ENCODE measurements around the gene C1orf35.

C1orf35 gene

GRCh38 chr1:228109962-228110488, 6.9 kb upstream of the C1orf35 start:
- no peak for DNase-seq (ENCODE audit: low read depth)
- H3K4me3 ChIP-seq (ENCODE audit: low read depth, low read length), result peak overlapping the region; percentile 90
- TF ChIP-seq CTCF (IDR thresholded peaks at IDR 0.05; ENCODE audit: low read depth, low read length, missing control alignments), result no peak

GRCh38 chr1:228109073-228109961, 6.2 kb upstream of the C1orf35 start, which contains the start of gene MRPL55:
Gene MRPL55 (minus strand): TSS chr1:228109299. CDS start chr1:228108260, 1,039 bp downstream.
- DNase-seq (ENCODE audit: low read depth), result peak; percentile 87
- H3K4me3 ChIP-seq (ENCODE audit: low read depth, low read length), result peak within 1 kb of the TSS; percentile 90
- peak; percentile 8 for TF ChIP-seq CTCF (IDR thresholded peaks at IDR 0.05; ENCODE audit: low read depth, low read length, missing control alignments)

DNA sequence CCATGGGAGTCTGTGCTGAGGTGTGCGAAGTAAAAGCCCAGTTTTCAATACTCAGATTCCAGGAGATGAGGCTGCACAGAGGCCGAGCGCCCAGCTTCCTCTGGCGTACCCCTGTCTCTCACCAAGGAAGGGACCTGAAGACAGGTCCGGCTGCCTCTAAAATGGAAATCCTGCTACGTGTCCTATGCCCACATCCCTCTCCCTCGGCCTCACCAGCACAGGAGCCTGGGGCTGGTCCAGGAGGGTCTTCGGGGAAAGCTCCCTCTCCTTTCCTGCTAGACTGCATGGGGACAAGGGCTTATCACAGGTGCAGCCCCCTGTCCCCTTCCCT, 5.6 kb upstream of the C1orf35 start:
- peak overlapping the region; percentile 90 for H3K4me3 ChIP-seq (ENCODE audit: low read depth, low read length)
- no peak for DNase-seq (ENCODE audit: low read depth)
- no peak for TF ChIP-seq CTCF (IDR thresholded peaks at IDR 0.05; ENCODE audit: low read depth, low read length, missing control alignments)

- no peak for TF ChIP-seq CTCF (IDR thresholded peaks at IDR 0.05; ENCODE audit: low read depth, low read length, missing control alignments)
- DNase-seq (ENCODE audit: low read depth), result no peak
- H3K4me3 ChIP-seq (ENCODE audit: low read depth, low read length), result peak overlapping the region; percentile 90
These were observed 5.0 kb upstream of the C1orf35 start for GRCh38 chr1:228108055-228108690.

- peak overlapping the region; percentile 90; the same call in 1 of the 2 replicates for H3K4me3 ChIP-seq (ENCODE audit: low read depth, low read length)
- no peak for DNase-seq (ENCODE audit: low read depth)
- TF ChIP-seq CTCF (IDR thresholded peaks at IDR 0.05; ENCODE audit: low read depth, low read length, missing control alignments), result no peak
These were observed 4.5 kb upstream of the C1orf35 start for GRCh38 chr1:228107636-228108035.

- H3K4me3 ChIP-seq (ENCODE audit: low read depth, low read length), result no peak overlapping the region
- TF ChIP-seq CTCF (IDR thresholded peaks at IDR 0.05; ENCODE audit: low read depth, low read length, missing control alignments), result no peak
- DNase-seq (ENCODE audit: low read depth), result no peak
These were observed 3.6 kb upstream of the C1orf35 start for GRCh38 chr1:228106800-228107054.
